RWPE2 (cell line): ENCODE measurements around the gene HECTD4.

Source experiments
- ATAC-seq: fragments of 200-7000 bp; cut with Tn5 transposase; 3 replicates; pipeline ENCODE4 v1.9.1; 2021; ENCODE audit warnings: low read depth
- DNase-seq: peaks from one replicate; pipeline ENCODE4 v3.0.0-alpha.2; 2020; ENCODE audit warnings: low spot score
- H3K27ac ChIP-seq: fragments of 450-650 bp; 2 replicates; pipeline ENCODE4 v1.5.1; 2017; ENCODE audit warnings: mild to moderate bottlenecking; ENCODE audit not compliant: poor library complexity, severe bottlenecking
- H3K27me3 ChIP-seq: fragments of 250-450 bp; sonication (Bioruptor Pico); 2 replicates; pipeline ENCODE4 v1.5.1; 2021; ENCODE audit warnings: mild to moderate bottlenecking, moderate library complexity; ENCODE audit not compliant: insufficient read depth, poor library complexity, severe bottlenecking
- H3K36me3 ChIP-seq: fragments of 250-450 bp; sonication (Bioruptor Pico); 2 replicates; pipeline ENCODE4 v1.5.1; 2020; ENCODE audit warnings: low read depth, mild to moderate bottlenecking, moderate library complexity
- H3K4me1 ChIP-seq: fragments of 250-450 bp; sonication (Bioruptor Pico); 2 replicates; pipeline ENCODE4 v1.5.1; 2021; ENCODE audit warnings: mild to moderate bottlenecking, moderate library complexity; ENCODE audit not compliant: insufficient read depth, poor library complexity, severe bottlenecking
- H3K4me3 ChIP-seq: fragments of 250-450 bp; sonication (Bioruptor Pico); 2 replicates; pipeline ENCODE4 v1.5.1; 2021; ENCODE audit warnings: mild to moderate bottlenecking, moderate library complexity; ENCODE audit not compliant: severe bottlenecking
- H3K9me3 ChIP-seq: fragments of 250-450 bp; sonication (Bioruptor Pico); 2 replicates; pipeline ENCODE4 v1.5.1; 2021; ENCODE audit warnings: mild to moderate bottlenecking, moderate library complexity; ENCODE audit not compliant: severe bottlenecking
- TF ChIP-seq, protein P1 (sequence below): fragments of 450-650 bp; IDR thresholded peaks from one replicate; pipeline ENCODE4 v1.5.1; 2017; ENCODE audit warnings: mild to moderate bottlenecking, moderate library complexity; ENCODE audit not compliant: poor library complexity, severe bottlenecking

Gene HECTD4

GRCh38 chr12:112117685-112118084 is 264.5 kb downstream of the HECTD4 start:
- DNase-seq (no peak), ATAC-seq (peak; percentile 54)
- Histone ChIP-seq H3K4me3 (no peak overlapping the region), H3K36me3 (no peaks in the 10 kb centered on the region), H3K27me3 (no peaks in the 10 kb centered on the region), H3K4me1 (peaks cover 32% of the 10 kb centered on the region), H3K9me3 (no peaks in the 10 kb centered on the region), H3K27ac (peak overlapping the region; percentile 70)
- TF ChIP-seq, protein P1, sequence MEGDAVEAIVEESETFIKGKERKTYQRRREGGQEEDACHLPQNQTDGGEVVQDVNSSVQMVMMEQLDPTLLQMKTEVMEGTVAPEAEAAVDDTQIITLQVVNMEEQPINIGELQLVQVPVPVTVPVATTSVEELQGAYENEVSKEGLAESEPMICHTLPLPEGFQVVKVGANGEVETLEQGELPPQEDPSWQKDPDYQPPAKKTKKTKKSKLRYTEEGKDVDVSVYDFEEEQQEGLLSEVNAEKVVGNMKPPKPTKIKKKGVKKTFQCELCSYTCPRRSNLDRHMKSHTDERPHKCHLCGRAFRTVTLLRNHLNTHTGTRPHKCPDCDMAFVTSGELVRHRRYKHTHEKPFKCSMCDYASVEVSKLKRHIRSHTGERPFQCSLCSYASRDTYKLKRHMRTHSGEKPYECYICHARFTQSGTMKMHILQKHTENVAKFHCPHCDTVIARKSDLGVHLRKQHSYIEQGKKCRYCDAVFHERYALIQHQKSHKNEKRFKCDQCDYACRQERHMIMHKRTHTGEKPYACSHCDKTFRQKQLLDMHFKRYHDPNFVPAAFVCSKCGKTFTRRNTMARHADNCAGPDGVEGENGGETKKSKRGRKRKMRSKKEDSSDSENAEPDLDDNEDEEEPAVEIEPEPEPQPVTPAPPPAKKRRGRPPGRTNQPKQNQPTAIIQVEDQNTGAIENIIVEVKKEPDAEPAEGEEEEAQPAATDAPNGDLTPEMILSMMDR, result no peak

- ATAC-seq (peak; percentile 13; the same call in 1 of the 3 replicates), DNase-seq (no peak)
- H3K27ac ChIP-seq, result peak overlapping the region; percentile 70
- peaks cover 28% of the 10 kb centered on the region for H3K4me1 ChIP-seq
- H3K9me3 ChIP-seq, result no peaks in the 10 kb centered on the region
- no peaks in the 10 kb centered on the region for H3K27me3 ChIP-seq
- H3K4me3 ChIP-seq, result no peak overlapping the region
- TF ChIP-seq, protein P1, result no peak
- no peaks in the 10 kb centered on the region for H3K36me3 ChIP-seq
These were observed 265.8 kb downstream of the HECTD4 start for GRCh38 chr12:112116232-112117060.

- peaks cover 28% of the 10 kb centered on the region for H3K4me1 ChIP-seq
- H3K4me3 ChIP-seq, result no peak overlapping the region
- H3K36me3 ChIP-seq, result no peaks in the 10 kb centered on the region
- no peak for DNase-seq
- H3K27ac ChIP-seq, result peak overlapping the region; percentile 70
- TF ChIP-seq, protein P1, result no peak
- H3K9me3 ChIP-seq, result no peaks in the 10 kb centered on the region
- H3K27me3 ChIP-seq, result no peaks in the 10 kb centered on the region
- no peak for ATAC-seq
These were observed 266.8 kb downstream of the HECTD4 start for GRCh38 chr12:112115259-112116045.

DNA sequence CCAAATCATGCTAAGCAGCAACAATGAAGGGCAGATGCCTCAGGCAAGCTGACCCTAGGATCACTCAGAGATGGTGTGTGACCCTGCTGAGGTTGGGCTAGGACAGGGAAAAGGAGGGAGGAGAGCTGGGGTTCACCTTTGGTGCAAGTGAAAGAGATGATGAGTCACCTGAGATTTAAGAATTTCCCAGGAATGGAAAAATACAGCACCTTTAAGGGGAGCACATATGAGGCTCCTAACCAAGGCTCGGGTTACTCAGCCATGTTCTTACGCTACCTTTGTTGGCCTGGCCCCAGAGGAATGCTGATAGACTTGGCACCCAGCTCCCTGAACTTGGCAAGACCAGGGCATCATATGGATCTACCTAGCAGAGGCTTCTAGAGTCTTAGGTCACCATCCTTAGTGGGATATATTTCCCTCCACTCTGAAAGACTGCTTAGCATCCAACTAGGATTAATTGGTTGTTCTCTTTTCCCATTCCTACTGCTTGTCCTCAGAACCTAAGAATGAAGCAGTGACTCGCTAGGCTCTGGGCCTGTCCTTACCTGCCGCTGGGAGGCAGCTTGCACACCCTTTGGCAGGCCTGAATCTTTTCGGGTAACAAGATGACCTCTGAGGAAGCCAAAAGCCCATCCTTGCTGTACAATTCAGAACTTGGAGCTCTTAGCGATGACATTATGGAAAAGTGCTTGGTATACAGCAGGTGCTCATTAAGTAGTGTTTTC is 269.7 kb downstream of the HECTD4 start:
- Histone ChIP-seq H3K9me3 (no peaks in the 10 kb centered on the region), H3K4me1 (peaks cover 22% of the 10 kb centered on the region), H3K4me3 (no peak overlapping the region), H3K27me3 (no peaks in the 10 kb centered on the region), H3K36me3 (no peaks in the 10 kb centered on the region), H3K27ac (peak overlapping the region; percentile 74)
- ATAC-seq, result peak; percentile 79
- DNase-seq, result peak; percentile 90
- TF ChIP-seq, protein P1, result no peak
